T-helper 2 cell treated with Interferon-gamma antibody and Interleukin-4, amounts not matched to agents 5 μg/mL and 100 μg/mL, for 36 hours (primary cell): ENCODE results near the gene NRARP.
A peak's percentile ranks its signal among the peaks of the same experiment; 100 is the strongest.

ENCODE experiments used
- DNase-seq: peaks from one replicate; pipeline ENCODE4 v3.0.0; 2021; ENCODE audit warnings: low spot score
- H3K27ac Mint-ChIP-seq: one replicate; pipeline ENCODE4 v1.8.0; 2021; ENCODE audit warnings: mild to moderate bottlenecking, mixed read lengths
- H3K27me3 Mint-ChIP-seq: one replicate; pipeline ENCODE4 v1.8.0; 2021; ENCODE audit warnings: low read depth, mixed read lengths
- H3K36me3 Mint-ChIP-seq: one replicate; pipeline ENCODE4 v1.8.0; 2021; ENCODE audit warnings: low read depth, mixed read lengths
- H3K4me1 Mint-ChIP-seq: one replicate; pipeline ENCODE4 v1.8.0; 2021; ENCODE audit warnings: low read depth, mixed read lengths
- H3K4me3 Mint-ChIP-seq: one replicate; pipeline ENCODE4 v1.8.0; 2022; ENCODE audit warnings: mild to moderate bottlenecking, moderate library complexity, mixed read lengths
- H3K9me3 Mint-ChIP-seq: one replicate; pipeline ENCODE4 v1.8.0; 2021; ENCODE audit warnings: mixed read lengths

NRARP gene

DNA sequence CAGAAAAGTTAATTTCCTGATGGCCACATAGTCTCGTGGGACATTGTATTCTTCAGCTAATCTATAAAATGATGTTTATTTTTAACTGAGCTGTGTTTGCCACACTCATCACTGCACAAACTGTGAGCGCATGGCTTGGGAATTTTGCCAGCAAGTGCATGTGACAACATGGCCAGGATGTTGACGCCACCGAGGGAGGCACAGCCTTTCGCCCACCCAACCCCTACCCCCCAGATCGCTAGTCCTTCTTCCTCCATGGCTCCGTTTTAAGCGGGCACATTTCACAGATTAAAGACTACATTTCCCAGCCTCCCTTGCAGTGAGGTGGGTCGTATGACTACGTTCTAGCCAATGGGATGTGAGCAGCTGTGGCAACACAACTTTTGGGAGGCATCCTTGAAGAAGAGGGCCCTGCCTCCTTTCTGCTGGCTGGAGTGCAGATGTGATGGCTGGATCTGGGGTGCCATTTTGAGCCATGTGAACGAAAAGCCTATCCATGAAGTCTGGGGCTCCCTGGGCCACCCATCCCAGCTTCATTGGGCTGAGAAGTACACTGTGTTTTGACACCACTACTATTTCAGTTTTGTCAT lies 7.9 kb downstream of the NRARP start:
- Mint-ChIP-seq H3K4me1 (peaks cover 3% of the 10 kb centered on the region), H3K9me3 (no peaks in the 10 kb centered on the region), H3K27ac (no peak overlapping the region), H3K36me3 (no peaks in the 10 kb centered on the region), H3K4me3 (peak overlapping the region; percentile 34), H3K27me3 (peaks cover 35% of the 10 kb centered on the region)
- DNase-seq = no peak

DNA sequence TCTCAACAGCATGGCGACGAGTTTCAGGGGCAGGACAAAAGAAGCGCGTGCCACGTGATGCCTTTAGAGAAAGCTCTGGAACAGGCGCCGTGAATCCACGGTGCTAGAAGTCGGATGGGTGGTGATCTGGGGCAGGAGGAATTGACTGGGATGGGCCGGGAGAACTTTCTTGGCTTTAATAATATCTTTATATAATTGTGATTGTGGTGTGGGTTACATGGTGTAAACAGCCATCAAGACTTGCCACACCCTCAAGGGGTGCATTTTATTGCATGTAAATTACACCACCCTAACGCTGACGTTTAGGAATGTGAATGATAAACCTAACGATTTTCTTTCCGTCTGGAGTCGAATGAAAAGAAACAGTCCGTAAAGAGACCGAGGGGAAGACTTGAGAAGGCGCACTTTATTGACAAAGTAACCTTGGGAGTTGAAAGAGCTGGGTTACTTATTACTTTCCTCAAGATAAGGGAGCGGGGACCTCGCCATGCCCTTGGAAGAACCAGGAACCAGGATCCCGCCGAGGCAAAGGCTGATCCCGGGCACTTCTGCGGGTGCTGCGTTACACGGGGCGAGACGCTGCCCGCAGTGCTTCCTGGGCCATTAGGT lies 8.5 kb downstream of the NRARP start:
- Mint-ChIP-seq H3K4me3 (no peak overlapping the region), H3K36me3 (no peaks in the 10 kb centered on the region), H3K4me1 (peaks cover 3% of the 10 kb centered on the region), H3K27ac (no peak overlapping the region), H3K27me3 (peaks cover 30% of the 10 kb centered on the region), H3K9me3 (no peaks in the 10 kb centered on the region)
- no peak for DNase-seq

DNA sequence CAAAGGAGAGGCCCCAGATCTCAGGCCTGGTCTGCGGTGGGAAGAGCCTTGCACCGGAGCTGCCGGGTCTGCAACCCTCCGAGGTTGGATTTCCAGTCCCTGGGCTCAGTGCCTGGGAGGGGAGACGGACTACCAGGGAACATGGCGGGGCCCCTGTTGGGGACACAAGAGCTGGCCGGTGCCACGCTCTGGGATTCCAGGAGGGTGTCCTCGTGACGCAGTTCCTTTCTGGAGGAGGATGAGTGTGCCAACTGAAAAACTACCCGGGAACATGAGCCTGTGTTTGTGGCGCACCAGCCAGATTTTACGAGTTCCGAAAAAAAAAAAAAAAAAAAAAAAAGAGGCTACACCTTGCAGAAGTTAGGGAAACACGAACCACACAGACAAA lies 9.0 kb downstream of the NRARP start:
- Mint-ChIP-seq H3K27ac (no peak overlapping the region), H3K36me3 (no peaks in the 10 kb centered on the region), H3K4me1 (peaks cover 3% of the 10 kb centered on the region), H3K9me3 (no peaks in the 10 kb centered on the region), H3K4me3 (no peak overlapping the region), H3K27me3 (peaks cover 27% of the 10 kb centered on the region)
- no peak for DNase-seq

DNA sequence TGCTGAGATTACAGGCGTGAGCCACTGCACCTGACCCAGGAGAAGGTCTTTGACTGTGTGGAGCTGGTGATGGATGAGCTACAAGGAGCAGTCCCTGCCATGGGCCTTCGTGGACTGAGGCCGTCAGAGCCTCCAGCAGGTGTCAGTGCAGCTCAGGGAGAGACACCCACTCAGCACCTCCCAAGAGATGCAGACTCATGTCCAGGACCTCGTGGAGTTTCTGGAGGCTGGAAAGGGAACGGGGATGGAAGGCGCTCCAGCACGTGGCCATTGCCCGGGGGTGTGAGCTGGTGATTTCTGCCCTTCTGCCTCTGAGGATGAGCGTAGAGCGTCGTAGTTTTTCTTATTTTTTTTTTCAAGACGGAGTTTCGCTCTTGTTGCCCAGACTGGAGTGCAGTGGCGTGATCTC lies 15.1 kb downstream of the NRARP start:
- Mint-ChIP-seq H3K27me3 (peaks cover 3% of the 10 kb centered on the region), H3K9me3 (no peaks in the 10 kb centered on the region), H3K27ac (no peak overlapping the region), H3K4me1 (peaks cover 3% of the 10 kb centered on the region), H3K36me3 (peaks cover 5% of the 10 kb centered on the region), H3K4me3 (no peak overlapping the region)
- DNase-seq = no peak

DNA sequence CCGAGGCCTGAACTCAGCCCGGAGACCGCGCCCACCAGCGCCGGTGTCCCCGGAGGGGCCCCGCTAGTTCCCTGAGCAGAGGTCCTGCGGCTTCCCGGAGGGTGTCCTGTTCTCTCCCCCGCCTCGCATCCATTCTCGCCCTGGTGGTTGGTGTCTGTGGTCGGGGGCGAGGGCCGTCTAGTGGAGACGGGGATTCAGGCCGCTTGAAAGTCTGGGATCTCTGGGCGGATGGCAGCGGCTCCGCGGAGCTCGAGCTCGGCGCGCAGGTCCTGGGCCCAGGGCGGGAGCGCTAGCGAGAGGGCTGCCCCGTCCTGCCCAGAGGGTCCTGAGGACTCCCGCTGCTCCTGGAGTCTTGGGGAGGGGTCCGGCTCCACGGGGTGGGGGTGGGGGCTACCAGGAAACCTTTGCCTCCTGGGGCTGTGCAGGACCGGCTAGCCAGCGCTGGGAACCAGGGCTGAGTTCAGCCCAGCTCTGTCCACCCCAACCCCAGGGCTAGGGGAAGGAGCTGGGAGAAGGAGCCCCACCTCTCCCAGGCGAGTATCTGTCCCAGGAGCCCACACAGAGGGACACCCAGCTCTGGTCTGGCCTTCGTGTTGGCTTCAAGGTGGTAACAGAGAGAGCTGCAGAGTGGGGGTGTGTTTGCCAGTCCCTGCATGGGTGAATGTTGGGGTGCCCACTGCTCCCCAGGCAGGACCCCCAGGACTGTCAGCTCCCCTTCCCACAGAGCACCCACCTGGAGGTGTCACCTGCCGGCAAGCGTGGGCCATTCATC lies 20.5 kb downstream of the NRARP start:
- H3K9me3 Mint-ChIP-seq = no peaks in the 10 kb centered on the region
- H3K36me3 Mint-ChIP-seq = peaks cover 6% of the 10 kb centered on the region
- no peak overlapping the region for H3K4me3 Mint-ChIP-seq
- H3K27me3 Mint-ChIP-seq = no peaks in the 10 kb centered on the region
- peaks cover 9% of the 10 kb centered on the region for H3K4me1 Mint-ChIP-seq
- H3K27ac Mint-ChIP-seq = no peak overlapping the region
- DNase-seq = no peak

DNA sequence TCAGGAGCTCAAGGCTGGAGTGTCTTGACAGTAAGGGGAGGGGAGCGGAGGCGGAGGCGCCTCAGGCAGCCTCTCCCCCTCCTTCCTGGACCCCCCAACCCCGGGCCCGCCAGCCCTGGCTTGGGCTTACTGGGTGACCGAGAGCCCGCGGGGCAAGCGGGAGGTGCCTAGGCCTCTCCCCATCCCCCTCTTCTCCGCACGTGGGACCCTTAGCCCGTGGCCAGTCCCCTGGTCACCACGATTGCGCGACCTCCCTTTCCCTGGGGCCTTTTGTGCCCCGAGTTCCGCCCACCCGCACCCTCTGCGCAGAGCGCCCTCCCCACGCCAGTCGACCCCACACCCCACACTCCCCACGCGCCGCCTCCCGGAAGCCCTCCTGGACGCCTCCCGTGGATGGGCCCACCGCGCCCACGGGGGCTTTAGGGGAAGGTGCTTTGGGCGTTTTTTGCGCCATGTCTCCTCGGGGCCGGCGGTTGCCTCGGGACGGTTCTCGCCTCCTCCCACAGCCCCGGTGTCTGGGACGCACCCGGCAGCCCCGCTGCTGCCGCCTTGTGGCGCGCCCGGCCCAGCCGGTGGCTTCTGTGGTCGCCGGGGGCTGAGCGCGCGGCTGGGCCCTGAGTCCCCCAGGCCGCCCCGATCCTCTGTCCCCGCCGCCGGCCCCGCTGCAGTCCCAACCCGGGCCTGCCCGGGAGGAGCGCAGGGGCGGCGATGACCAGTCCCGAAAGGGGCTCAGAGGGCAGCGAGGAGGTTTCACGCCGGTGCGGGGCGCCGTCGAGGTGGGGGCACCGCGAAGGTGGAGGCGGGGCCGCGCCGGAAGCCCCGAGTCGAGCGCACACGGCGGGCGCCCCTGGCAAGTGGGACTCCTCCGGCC lies 21.4 kb downstream of the NRARP start:
- Mint-ChIP-seq H3K27ac (no peak overlapping the region), H3K9me3 (no peaks in the 10 kb centered on the region), H3K4me1 (peaks cover 9% of the 10 kb centered on the region), H3K36me3 (peaks cover 6% of the 10 kb centered on the region), H3K4me3 (no peak overlapping the region), H3K27me3 (no peaks in the 10 kb centered on the region)
- DNase-seq = no peak

DNA sequence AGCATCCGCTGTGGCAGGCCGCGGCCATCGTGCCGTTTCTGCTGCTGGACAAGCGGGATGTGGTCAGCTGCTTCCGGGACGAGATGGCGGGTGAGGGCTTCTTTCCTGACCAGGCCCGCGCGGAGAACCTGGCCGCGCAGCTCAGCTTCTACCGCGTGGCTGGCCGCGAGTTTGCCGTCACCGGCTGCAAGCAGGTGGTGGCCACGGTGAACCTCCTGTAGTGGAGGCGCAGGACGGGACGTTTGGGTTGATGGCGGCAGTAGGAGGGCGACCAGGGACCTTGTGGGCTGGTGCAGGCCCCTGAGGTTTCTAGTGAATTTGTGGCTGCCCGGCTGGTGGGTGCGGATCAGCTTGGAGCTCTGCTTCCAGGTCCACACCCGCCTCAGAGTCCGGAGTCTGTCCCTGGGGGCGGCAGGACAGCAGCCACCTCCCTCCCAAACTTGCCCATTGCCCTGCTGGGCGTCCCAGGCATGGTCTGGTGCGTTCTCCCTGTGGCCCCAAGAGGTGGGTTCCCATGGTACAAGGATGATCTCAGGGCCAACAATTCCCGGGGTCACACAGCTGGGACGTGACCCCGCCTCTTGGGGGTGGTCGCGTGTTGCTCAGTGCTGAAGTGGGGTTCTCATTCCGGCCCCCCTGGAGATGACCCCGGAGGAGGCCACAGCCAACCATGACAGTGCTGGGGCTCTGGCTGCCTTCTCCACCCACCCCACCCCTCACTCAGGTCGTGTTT lies 22.2 kb downstream of the NRARP start:
- Mint-ChIP-seq H3K36me3 (peaks cover 6% of the 10 kb centered on the region), H3K27ac (no peak overlapping the region), H3K27me3 (no peaks in the 10 kb centered on the region), H3K4me3 (no peak overlapping the region), H3K9me3 (no peaks in the 10 kb centered on the region), H3K4me1 (peaks cover 14% of the 10 kb centered on the region)
- no peak for DNase-seq

DNA sequence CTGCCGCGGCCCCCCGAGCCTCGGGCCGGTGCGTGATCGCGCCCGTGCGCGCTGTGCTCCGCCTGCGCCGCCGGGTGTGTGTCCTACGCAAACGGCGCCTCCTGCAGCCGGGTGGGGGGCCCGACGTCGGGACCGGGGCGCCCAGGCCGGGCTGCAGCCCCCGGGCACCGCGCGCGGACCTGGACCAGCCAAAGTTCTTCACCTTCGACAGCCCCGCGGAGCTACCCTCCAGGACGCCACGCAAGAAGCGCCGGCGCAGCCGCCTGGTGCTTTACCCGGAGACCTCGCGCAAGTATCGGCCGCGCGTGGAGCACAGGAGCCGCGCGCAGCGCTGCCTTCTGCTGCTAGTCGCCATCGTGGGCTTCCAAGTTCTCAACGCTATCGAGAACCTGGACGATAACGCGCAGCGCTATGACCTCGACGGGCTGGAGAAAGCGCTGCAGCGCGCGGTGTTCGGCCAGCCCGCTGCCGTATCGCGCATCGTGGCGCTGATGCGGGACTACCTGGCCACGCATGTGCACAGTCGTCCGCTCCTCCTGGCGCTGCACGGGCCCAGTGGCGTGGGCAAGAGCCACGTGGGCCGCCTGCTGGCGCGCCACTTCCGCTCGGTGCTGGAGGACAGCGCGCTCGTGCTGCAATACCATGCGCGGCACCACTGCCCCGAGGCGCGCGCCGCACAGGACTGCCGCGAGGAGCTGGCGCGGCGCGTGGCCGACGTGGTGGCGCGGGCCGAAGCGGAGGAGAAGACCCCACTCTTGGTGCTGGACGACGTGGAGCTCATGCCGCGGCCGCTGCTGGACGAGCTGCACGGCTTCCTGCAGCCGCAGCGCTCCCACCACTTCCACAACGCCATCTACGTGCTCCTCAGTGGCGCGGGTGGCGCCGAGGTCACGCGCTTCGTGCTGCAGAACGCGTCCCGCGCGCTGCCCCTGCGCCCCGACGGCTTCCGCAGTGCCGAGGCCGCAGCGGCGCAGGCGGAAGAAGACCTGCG lies 23.1 kb downstream of the NRARP start:
- Mint-ChIP-seq H3K9me3 (no peaks in the 10 kb centered on the region), H3K4me1 (peaks cover 14% of the 10 kb centered on the region), H3K36me3 (peaks cover 5% of the 10 kb centered on the region), H3K27me3 (no peaks in the 10 kb centered on the region), H3K27ac (no peak overlapping the region), H3K4me3 (no peak overlapping the region)
- no peak for DNase-seq

DNA sequence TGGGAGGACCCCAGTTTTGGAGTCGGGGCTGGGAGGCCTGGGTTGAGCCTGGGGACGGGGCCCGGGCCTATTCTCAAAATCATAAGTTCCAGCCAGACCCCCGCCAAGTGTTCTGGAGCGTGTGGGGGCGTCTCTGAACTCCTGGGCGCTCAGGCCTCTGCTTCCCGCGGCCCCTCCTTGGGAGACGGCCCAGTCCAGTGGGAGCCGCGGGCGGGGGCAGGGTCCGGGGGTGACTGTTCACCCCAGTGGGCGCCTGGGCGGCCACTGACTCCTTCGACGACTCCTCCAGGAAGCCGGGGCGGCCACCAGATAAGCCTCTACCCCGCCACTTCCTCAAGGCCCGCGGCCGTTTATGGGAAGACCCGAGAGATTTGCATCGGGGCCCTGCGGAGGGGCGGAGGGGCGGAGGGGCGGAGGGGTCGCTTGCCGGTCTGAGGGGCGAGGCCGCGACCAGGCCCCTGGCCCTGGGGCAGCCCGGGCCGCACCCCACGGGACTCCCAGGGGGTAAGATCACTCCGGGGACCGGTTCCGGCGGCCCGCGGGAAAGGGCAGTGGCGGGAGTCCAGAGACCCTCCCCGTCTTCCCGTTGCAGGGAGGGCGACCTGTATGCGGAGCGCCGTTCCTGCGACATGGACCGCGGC lies 23.9 kb downstream of the NRARP start:
- H3K27ac Mint-ChIP-seq = peak overlapping the region; percentile 85
- H3K27me3 Mint-ChIP-seq = no peaks in the 10 kb centered on the region
- peaks cover 9% of the 10 kb centered on the region for H3K36me3 Mint-ChIP-seq
- H3K4me1 Mint-ChIP-seq = peaks cover 14% of the 10 kb centered on the region
- no peak for DNase-seq
- peak overlapping the region; percentile 93 for H3K4me3 Mint-ChIP-seq
- H3K9me3 Mint-ChIP-seq = no peaks in the 10 kb centered on the region

DNA sequence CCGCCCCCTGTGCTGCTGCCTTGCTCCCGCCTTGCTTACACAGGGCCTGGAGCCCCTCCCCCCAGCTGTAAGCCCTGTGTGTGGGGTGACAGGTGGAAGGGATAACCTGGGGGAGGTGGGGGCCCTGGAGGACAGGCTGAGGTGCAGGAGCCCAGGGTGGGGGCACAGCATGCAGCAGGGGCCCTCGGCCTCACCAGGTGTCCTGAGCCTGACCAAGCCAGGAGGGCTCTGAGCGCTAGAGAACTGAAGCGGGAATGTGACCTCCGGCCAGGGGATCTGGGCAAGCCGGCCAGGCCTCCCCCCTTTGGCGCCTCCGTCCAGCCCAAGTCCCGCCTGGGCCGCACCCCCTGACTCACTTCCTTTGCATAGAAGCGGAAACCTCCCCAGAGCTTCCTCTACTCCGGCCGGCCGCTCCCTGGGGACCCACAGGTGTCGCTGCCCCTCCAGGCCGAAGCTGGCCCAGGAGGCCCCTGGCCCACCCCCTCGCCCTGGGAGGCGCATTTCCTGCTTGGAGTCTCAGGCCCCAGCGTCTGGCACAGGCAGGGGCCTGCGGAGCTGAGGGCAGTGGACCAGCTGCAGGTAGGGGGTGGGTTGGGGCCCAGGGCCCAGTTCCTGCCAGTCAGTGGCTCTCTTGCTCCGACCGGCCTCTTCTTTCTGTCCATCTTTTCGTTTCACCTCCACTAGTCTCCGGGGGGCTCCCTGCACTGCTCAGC lies 24.6 kb downstream of the NRARP start, which contains the start of gene TOR4A:
TSS of gene TOR4A (plus strand) at position 398 of the 713 bp plus-strand sequence. CDS start 964 bp downstream, outside the sequence.
- peaks cover 11% of the 10 kb centered on the region for H3K4me1 Mint-ChIP-seq
- peak within 1 kb of the TSS; percentile 93 for H3K4me3 Mint-ChIP-seq
- peak; percentile 62 for DNase-seq
- peak within 1 kb of the TSS; percentile 87 for H3K27ac Mint-ChIP-seq
- no peaks in the 10 kb centered on the region for H3K27me3 Mint-ChIP-seq
- H3K36me3 Mint-ChIP-seq = peaks cover 8% of the 10 kb centered on the region
- H3K9me3 Mint-ChIP-seq = no peaks in the 10 kb centered on the region

DNA sequence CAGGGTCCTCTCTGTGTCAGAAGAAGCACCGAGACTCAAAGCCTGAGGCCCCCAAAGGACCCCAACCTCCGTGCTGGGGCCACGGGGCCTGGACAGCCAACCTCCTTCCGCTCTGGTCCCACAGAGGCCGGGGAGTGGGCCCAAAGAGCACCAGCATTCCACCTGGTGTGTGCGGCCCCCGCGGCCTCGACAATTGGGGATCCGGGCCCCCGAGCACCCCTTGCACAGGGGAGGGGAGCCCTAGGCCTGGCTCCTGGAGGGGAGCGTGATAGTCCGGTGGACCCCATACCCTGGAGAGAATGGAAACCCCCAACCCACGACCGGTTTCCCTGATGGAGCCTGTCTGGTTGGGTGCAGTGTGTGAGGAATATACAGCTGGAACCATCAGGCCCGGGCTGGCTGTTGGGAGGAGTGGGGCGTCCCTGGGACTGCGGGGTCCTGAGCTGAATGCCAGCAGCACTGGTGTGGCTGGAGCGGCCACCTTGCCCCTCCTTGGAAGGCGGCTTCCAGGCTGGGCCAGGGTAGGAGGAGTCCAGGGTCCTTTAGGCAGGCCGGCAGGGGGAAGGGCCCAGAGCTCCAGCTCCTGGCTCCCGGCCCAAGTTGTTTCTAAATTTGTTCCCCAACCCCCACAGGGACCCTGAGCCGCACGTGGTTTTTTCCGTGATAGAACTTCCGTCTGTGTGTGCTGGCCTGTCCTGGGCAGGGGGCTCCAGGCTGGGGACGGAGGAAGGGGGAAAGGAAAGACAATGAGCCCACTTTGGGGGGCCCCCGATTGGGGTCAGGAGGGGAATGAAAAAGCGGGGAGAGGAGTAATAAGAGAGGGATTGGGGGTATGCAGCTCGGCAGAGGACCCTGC lies 25.4 kb downstream of the NRARP start:
- no peaks in the 10 kb centered on the region for H3K27me3 Mint-ChIP-seq
- no peak for DNase-seq
- peaks cover 4% of the 10 kb centered on the region for H3K36me3 Mint-ChIP-seq
- peak overlapping the region; percentile 87 for H3K27ac Mint-ChIP-seq
- peak overlapping the region; percentile 74 for H3K4me3 Mint-ChIP-seq
- no peaks in the 10 kb centered on the region for H3K9me3 Mint-ChIP-seq
- peaks cover 10% of the 10 kb centered on the region for H3K4me1 Mint-ChIP-seq
